NCI-H446 treated with DMSO at 0.1 percent for 48 hours (cell line): ENCODE data around the gene BHLHE23.

Experiments
- DNase-seq: peaks from one replicate; lab custom pipeline; 2025; lab: John Stamatoyannopoulos, UW

Gene BHLHE23

DNA sequence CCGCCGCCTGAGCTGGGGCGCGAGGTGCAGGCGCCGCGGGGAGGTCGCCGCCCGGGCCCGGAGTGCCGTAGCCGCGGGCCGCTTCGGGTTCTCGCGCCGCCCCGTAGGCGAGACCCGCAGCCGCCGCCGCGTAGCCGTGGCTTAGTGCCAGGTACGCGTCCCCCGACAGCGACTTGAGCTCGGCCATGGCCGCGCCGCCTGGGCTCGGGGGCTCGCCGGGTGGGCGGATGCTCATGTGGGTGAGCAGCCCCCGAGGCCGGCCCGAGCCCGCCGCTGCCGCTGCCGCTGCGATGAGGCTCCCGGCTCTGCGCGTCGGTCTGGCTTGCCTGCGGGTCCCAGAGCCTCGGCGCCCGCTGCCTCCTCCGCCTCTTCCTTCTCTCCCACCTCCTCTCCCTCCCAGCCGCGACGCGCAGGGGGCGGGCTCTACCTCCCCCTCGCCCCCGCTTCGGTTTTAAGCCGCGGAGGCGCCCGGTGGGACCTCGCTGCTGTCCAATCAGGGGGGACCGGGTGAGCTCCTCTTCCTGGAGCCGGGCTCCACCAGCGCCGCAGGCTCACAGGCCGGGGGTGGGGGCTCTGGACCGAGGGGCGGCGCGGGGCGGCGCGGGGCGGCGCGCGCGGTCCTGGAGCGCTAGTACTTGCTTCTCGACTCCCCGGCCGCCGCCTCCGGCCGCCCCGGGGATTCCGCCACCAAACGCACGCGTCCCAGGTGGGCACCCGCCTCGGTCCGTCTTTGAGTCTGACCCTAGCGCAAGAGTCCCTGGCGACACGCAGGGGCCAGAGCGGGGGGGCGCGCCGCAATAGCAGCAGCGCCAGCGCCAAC lies at the start of gene BHLHE23:
BHLHE23 (minus strand) TSS at position 425 of the 820 bp plus-strand sequence; CDS start at position 235, 190 bp downstream.
- no peak for DNase-seq

DNA sequence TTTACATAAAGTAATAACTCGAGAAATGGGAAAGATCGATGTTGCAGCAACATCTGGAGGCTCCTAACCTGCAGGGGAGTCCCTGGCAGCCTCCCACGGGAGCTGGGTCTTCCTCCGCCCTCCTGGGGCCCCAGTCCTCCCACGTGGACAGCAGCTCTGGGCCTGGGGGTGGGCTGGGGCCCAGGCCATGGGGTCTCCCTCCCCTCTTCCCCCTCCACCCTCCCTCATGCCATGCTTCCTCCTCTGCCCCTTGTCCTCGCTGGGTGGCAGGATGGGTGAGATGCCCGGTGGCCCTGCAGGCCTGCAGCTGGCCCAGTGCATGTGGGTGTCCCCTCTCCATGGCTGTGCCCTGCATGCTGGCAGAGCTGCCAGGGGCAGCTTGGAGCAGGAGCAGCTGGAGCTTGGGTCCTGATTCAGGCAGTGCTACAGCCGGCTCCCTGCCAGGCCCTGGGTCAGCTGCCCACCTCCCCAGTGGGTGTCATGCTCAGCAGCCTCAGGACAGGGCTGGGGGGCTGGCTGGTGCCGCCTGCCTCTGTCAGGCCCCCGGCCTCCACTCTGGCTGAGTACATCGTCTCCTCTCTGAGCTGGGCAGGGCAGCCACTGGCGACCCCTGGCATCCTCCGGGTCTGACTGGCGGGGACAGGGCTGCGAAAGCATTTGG lies 48.9 kb upstream of the BHLHE23 start:
- DNase-seq, result no peak

DNA sequence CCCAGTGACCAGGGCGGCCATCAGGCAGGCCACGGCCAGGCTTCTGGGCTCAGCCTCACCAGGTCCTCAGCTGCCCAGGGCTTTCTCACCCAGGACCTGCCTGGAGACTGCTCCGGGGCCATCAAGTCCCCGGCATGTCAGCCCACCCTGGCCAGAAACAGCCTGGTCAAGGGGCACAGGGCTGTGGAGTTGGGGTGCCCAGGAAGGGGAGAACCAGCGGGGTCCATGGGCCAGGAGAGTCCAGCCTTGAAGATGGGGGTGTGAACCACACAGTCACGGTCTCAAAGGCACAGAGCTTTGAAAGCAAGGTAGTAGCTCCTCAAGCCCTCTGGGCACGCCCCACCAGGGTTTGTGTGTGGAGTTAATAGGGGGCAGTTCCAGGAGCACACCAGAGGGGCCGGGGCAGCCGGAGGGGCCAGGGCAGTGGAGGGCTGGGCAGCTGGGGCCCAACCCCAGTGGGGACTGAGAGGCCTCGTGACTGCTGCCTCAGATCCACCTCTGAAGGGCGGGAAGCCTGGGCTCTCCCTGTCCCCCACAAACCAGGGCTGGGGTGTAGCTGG lies 48.0 kb upstream of the BHLHE23 start:
- no peak for DNase-seq

DNA sequence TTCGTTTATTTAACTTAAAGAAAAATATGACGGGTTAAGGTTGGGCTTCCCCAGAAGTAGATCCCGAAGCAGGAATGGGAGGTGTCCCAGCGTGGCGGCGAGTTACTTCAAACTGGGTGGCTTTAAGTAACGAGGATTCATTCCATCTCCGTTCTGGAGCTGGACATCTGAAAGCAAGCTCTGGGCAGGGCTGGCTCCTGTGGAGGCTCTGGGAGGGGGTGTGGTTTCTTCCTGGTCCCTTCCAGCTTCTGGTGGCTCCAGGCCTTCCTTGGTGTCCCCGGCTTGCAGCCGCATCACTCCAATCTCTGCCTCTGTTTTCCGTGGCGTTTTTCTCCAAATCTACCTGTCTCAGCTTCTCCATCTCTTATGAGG lies 47.3 kb upstream of the BHLHE23 start:
- DNase-seq, result no peak

DNA sequence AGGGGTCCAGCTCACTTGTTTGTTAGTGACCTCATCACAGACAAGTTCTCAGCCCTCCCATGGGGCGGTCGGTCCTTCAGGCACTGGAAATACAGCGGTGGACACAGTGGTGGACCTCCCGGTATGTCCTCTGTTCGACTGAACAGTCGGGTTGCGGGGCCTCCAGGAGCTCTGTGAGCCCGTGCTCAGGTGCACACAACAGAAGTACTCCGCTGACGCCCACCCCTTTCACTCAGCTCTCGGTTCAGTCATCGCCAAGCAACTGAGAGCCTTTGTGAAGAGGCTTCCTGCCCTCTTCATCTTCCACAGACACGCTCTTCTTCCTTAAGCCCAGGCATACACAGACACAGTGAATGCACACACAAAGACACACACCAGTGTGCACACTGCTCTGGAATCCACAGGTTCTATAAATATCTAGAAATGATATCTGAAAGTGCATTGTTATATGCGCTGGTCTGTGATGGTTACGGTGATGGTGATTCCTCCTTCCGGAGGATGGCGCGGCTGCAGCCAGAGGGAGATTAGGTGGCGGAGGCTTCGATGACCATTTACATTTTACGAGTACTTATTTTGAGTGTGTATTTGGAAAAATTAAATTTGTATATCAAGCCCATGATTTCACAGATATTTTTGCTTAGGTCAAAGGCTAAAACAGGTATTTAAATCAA lies 46.8 kb upstream of the BHLHE23 start:
- DNase-seq, result no peak

DNA sequence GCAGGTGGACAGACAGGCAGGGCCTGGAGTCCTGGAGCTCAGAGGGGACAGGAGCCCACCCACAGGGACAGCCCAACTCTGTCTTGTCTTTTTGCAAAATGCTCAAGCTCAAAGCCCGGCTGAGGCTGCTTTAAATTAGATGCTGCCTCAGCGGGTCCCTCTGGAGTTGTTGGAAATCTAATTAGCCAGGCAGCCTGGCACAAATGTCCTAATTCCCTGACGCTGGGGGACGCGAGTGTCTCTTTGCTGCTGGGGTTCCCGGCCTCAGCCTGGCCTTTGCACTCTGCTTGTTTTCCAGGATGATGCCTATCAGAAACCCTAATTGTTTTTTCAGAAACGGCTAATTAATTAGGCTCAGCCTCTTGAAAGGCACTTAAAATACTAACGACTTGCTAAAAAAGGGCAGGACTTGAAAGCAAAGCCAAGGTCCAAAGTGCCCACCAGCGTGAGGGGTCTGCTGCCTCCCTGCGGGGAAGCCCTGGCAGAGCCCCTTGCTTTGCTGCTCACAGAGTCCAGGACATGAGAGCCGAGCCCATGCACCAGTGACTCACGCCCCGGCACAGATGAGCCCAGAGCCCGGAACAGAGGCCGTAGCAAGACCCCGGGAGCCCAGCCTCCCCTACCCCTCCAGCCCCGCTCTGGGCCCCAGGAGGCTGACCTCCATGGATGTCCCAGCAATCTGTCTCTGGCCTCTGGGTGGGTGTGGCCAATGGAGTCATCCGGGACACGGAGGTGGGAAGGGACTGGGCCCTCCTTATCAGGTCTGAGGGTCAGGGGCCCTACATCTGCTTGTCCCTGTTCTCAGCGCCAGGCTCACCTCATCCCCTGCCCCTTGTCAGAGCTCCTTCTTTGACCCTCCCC lies 46.0 kb upstream of the BHLHE23 start:
- no peak for DNase-seq

DNA sequence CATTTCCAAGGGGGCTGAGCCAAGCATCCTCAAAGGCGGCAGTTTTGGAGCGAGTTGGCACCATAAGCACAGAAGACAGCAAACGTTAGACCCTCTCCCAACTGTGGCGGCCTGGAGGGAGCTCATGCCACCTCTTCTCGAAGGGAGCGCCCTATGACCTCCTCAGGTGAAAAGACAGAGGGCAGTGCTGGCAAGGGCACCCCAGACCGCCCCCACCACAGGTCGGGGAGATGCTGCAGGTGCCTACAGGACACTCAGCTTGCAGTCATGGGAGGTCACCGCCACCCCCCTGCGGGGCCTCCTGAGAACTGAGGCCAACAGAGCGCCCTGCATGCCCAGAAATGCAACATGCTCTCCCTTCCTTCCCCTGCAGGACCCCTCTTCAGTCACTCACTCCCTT lies 45.1 kb upstream of the BHLHE23 start:
- no peak for DNase-seq

DNA sequence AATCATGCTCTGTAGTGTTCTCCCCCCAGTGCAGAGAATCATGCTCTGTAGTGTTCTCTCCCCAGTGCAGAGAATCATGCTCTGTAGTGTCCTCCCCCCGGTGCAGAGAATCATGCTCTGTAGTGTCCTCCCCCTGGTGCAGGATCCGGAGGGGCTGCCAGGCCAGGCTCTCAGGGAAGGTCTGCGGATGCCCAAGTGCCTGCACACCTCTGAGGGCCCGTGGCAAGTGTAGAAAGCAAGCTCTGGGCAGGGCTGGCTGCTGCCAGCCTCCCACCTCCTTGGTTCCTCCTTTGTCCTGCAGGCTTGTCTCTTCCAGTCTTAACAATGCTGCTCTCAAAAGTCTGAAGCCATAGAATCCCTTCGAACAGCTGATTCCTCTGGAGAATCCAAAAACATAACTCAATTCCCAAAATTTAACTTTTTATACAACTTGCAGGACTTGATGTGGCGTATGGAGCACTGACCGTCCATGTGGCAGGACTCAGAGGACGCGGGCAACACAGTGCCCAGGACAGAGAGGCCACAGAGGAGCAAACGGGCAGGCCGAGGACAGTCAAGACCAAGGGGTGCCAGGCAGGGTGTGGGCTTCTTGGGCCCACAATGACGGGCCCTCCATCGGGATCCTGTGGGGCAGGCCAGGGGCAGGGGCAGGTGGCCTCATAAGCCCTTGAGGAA lies 44.6 kb upstream of the BHLHE23 start:
- no peak for DNase-seq

DNA sequence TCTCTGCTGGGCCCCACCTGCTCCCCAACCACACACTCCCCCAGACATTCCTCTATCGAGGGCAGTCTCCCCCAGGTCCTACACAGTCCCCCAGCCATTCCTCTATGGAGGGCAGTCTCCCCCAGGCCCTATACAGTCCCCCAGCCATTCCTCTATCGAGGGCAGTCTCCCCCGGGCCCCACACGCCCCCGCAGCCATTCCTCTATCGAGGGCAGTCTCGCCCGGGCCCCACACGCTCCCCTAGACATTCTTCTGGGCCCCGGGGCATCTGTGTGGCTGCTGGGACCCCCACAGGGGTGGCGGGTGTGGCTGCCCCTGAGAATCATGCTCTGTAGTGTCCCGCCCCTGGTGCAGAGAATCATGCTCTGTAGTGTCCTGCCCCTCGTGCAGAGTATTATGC lies 43.6 kb upstream of the BHLHE23 start:
- no peak for DNase-seq

DNA sequence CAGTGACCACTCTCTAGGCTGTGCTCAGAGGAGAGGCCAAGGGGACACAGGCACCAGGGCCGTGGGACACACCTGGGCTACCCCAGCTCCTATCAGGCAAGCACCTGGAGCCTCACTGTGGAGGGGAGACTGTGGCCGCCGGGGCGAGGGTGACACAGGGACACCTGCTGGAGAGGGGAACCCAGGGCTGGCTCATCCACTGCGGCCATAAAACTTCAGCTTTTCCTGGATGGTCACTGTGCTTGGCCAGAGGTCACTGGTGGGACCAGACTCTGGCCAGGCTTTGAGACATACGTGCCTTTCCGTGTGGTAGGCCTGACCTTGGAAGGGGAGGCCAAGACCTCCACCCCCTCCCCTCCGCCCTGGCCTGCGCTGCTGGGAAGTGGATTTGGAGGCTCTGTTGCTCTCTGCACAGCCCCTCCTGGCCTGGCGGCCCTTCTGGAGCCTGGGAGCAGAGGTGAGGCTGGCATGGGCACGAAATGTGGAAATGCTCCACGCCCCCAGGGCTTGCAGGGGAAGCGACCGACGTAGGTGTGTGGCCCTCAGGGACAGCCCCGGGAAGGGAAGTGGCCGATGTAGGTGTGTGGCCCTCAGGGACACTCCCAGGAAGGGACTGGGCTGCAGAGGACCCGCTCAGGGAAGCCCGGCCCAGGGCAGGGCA lies 42.9 kb upstream of the BHLHE23 start:
- DNase-seq, result no peak

DNA sequence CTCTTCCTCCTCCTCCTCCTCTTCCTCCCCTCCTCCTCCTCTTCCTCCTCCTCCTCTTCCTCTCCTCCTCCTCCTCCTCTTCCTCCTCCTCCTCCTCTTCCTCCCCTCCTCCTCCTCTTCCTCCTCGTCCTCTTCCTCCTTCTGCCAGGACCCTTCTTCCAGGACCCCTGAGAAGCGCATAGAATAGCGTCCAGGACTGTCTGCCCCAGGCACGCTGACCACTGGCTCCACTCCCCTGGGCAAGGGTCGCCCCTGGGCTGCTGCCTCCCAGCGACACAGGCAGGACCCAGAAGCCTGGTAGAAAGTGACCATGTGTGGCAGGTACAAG lies 42.4 kb upstream of the BHLHE23 start:
- DNase-seq, result no peak

DNA sequence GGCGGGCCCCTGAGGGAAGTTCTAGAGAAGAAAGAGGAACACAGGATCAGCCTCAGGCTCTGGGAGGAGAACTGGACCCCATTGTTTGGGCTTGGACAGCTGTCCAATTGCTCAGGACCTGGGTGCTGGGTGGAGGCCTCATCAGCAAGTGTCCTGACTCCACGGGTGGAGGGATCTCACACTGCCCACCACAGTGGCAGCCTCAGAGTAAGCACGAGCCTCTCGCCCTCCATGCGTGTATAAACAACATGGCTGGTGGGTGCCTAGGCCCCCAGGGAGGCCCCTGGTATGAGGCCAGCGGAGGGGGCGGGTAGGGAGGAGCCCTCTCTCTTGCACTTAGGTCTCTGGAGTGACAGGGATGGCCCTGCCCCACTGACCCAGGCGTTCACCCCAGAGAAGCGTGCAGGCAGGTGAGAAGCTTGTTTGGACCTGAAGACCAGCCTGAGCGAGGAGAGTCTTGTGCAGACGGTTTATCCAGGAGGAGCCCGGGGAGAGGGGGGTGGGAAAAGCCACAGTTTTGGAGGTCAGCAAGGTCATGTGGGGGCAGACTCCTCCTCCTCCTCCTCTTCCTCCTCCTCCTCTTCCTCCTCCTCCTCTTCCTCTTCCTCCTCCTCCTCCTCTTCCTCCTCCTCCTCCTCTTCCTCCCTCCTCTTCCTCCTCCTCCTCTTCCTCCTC lies 41.9 kb upstream of the BHLHE23 start:
- no peak for DNase-seq

DNA sequence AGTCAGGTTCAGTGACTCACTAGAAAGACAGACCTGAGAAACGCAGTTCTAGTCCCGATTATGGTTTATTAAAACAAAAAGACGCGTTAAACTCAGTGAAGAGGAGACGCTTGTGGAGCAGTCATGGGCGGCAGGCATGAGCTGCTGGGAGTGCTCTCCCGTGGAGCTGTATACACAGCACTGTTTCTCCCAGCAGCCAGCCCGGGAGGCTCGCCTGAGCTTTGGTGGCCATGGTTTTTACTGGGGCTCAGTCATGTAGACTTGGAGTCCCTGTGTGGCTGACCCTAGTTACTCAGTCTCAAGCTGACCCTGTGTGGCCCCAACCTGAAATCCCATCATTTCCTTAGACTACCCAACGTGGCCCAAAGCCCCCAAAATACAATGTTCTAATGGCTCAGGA lies 41.2 kb upstream of the BHLHE23 start:
- DNase-seq, result no peak

DNA sequence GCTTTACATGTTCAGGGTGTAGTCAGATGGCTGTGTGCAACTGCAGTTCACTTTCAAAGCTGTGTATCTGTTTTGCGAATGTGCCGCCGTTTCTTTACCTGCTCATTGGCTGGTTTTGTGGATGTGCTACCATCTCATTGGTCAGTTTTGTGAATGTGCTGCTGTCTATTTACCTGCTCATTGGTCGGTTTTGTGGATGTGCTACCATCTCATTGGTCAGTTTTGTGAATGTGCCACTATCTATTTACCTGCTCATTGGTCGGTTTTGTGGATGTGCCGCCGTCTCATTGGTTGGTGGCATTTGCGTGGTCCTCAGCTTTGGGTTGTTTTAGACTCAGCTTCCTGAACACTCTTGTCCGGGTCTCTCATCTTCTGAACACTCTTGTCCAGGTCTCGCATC lies 40.5 kb upstream of the BHLHE23 start:
- no peak for DNase-seq

DNA sequence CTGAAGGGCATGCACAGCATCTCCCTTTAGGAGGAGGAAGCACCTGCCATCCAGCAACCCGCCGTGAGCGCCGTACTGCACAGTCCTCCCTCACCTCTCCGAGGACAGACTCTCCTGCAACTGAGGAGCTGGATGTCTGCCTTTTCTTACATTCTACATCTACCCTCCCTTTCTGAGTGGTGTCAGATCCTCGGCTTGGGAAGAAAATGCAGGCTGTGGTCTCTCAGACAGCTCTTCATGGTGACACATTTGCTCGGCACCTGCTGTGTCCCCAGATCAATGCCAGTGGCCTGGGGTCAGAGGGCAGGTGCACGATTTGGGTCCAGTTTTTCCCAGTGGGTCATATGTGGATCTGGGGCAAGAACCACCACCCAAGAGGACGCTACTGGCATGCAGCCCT lies 40.1 kb upstream of the BHLHE23 start:
- no peak for DNase-seq

DNA sequence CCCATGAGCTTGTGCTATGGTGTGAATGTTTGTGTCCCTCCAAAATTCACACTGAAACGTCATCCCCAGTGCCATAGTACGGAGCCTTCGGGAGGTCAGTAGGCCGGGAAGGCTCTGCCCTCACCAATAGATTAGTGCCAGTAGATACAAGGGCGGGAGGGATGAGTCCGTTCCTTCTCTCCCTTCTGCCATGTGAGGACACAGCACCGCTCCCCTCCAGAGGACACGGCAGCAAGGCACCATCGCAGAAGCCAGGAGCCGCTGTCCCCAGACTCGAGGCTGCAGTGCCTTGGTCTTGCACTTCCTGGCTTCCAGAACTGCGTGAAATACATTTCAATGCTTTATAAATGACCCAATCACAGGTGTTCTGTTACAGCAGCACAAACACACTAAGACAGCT lies 39.2 kb upstream of the BHLHE23 start:
- no peak for DNase-seq

DNA sequence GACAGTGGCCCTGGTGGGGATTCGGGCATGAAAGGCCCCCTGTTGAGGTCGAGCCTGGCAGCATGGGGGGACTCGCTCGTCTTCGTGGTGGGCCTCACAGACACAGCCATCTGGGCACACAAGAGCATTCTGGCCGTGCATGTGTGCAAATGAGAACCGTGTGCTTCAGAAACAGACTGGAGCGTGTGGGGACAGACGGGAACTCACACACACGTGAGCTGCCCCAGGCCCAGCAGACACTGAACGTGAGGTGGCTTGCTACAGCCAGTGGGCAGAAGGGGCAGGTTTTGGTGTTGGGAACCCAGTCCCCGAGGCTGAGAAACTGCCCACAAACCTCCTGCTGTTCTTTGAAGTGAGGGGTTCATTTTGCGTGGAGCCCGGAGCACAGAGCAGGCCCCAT lies 38.6 kb upstream of the BHLHE23 start:
- DNase-seq, result no peak

DNA sequence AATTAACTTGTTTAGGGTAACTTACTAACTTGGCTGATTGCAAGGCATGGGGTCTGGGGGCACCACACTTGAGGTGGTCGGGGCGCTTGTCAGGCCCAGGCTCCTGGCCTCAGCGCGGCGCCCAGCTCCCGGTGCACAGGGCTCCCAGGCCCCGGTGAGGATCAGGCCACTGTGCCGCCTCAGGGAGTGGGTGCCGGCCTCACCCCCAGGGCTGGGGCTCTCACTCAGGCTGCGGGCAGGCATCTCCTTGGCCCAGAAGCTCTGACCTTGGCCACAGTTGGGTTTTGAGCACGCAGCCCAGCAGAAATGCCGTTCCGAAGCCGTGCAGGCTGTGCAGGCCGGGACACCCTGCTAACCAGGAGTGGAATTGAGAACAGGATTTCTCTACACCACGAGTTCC lies 37.8 kb upstream of the BHLHE23 start:
- DNase-seq, result no peak

DNA sequence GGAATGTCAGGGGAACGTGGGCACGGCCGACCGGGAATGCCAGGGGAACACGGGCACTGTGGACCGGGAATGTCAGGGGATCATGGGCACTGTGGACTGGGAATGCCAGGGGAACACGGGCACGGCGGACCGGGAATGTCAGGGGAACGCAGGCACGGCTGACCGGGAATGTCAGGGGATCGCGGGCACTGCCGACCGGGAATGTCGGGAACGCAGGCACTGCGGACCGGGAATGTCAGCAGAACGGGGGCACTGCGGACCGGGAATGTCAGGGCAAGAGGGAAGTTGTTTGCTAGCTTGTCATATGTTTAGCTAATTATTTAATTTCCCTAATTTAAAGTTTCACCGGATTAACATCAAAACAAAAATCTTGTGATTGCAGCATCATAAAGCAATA lies 37.4 kb upstream of the BHLHE23 start:
- no peak for DNase-seq
